ENCODE results near the gene LRRC30.

Gene LRRC30

DNA sequence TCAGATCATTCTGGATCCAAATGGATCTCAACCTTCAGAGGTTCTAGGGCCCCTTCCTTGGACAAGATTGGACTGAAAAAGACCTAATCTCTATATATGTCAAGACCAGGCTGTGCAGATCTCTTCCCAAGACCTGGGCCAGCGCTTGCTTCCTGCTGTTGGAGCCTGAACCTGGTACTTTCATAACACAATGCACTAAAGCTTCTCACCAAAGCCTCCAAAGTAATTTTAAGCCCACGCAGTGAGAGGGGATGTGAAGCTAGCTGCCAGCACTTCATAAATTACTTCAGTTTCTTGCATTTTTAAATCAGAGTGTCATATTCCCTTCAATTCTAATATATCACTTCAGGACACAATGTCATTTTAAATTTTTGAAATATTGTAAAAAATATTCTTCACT lies 50.7 kb downstream of the LRRC30 start:
- Histone ChIP-seq H3K27ac (ENCODE audit: low read length, poor library complexity, severe bottlenecking) (no peak overlapping the region), H3K79me1 (replicated peaks; ENCODE audit: low read length, poor library complexity, severe bottlenecking) (no peaks in the 10 kb centered on the region), H3K27me3 (ENCODE audit: control insufficient read depth in 1 of 2, insufficient read depth in 1 of 2, low read length in 2 of 2) (peaks cover 15 to 19% of the 10 kb centered on the region in 2 experiments), H3K4me2 (ENCODE audit: low read length, poor library complexity, severe bottlenecking) (no peak overlapping the region), H3K14ac (ENCODE audit: low read length in 2 of 2) (no peak overlapping the region), H3K4me1 (ENCODE audit: control insufficient read depth, insufficient read depth, low read depth, low read length) (no peaks in the 10 kb centered on the region), H3K4me3 (ENCODE audit: insufficient read depth in 1 of 2, low read depth in 1 of 2, low read length in 2 of 2) (no peak overlapping the region), H2AK5ac (ENCODE audit: low read length, severe bottlenecking) (no peak overlapping the region), H3K9me3 (ENCODE audit: control insufficient read depth, low read length) (peaks cover under 1% of the 10 kb centered on the region), H3K9ac (ENCODE audit: low read length) (no peak overlapping the region), H3K4ac (ENCODE audit: low read depth in 1 of 2, low read length in 2 of 2) (no peak overlapping the region), H2BK5ac (ENCODE audit: low read depth, low read length, poor library complexity, severe bottlenecking) (no peak overlapping the region), H2BK12ac (ENCODE audit: low read length in 2 of 2) (no peak overlapping the region), H2BK15ac (ENCODE audit: low read depth, poor library complexity, severe bottlenecking) (no peak overlapping the region), H3K36me3 (ENCODE audit: control insufficient read depth in 1 of 2, insufficient read depth in 2 of 2, low read depth in 1 of 2, low read length in 2 of 2) (no peaks in the 10 kb centered on the region), H2AFZ (ENCODE audit: low read depth, low read length) (no peak overlapping the region), H3K18ac (ENCODE audit: low read depth in 1 of 2, low read length in 2 of 2) (no peak overlapping the region), H4K8ac (ENCODE audit: low read length) (no peak overlapping the region), H4K91ac (ENCODE audit: low read length) (no peak overlapping the region), H2BK120ac (ENCODE audit: low read depth, low read length) (no peak overlapping the region), H3K23ac (ENCODE audit: low read length in 2 of 2) (no peak overlapping the region)
- DNase-seq = no peak
- 73% methylated on average over 2 of the region's 2 CpGs for WGBS

Data from mesenchymal stem cell (in vitro differentiated cells and primary cell).